HG03108 (cell line): Measurements from ENCODE around the gene FILIP1.
"Not testable (repeated sequence)": the region's sequence is repeated elsewhere in the genome, so short reads cannot be mapped to it uniquely, and the experiment has no call there.

ENCODE experiments used
- ATAC-seq: cut with Tn5 transposase; IDR thresholded peaks from one replicate; pipeline ENCODE4 v1.9.1; 2021; ENCODE audit warnings: moderate library complexity; ENCODE audit not compliant: unreplicated experiment

Gene FILIP1

GRCh38 chr6:75460681-75461080, 32.9 kb downstream of the FILIP1 start:
- no peak for ATAC-seq

GRCh38 chr6:75458895-75459294, 34.7 kb downstream of the FILIP1 start:
- no peak for ATAC-seq

GRCh38 chr6:75450903-75451302, 42.7 kb downstream of the FILIP1 start:
- ATAC-seq: no peak

GRCh38 chr6:75449630-75450206, 43.9 kb downstream of the FILIP1 start:
- ATAC-seq: no peak

- ATAC-seq: no peak
Observed at GRCh38 chr6:75446241-75446880, 47.2 kb downstream of the FILIP1 start.

GRCh38 chr6:75445738-75446137, 47.9 kb downstream of the FILIP1 start:
- ATAC-seq: no peak

- no peak for ATAC-seq
Observed at GRCh38 chr6:75444899-75445298, 48.7 kb downstream of the FILIP1 start.

- not testable (repeated sequence) for ATAC-seq
Observed at GRCh38 chr6:75441883-75442282, 51.7 kb downstream of the FILIP1 start.

GRCh38 chr6:75441479-75441878, 52.1 kb downstream of the FILIP1 start:
- ATAC-seq: not testable (repeated sequence)

- no peak for ATAC-seq
Observed at GRCh38 chr6:75438442-75439116, 55.0 kb downstream of the FILIP1 start.

- no peak for ATAC-seq
Observed at GRCh38 chr6:75438013-75438431, 55.6 kb downstream of the FILIP1 start.

- no peak for ATAC-seq
Observed at GRCh38 chr6:75437421-75437891, 56.1 kb downstream of the FILIP1 start.

GRCh38 chr6:75436869-75437268, 56.7 kb downstream of the FILIP1 start:
- no peak for ATAC-seq

- not testable (repeated sequence) for ATAC-seq
Observed at GRCh38 chr6:75432809-75433208, 60.8 kb downstream of the FILIP1 start.

GRCh38 chr6:75431379-75431778, 62.2 kb downstream of the FILIP1 start:
- ATAC-seq: no peak

- ATAC-seq: no peak
Observed at GRCh38 chr6:75430631-75431325, 62.8 kb downstream of the FILIP1 start.

GRCh38 chr6:75429061-75429703, 64.4 kb downstream of the FILIP1 start:
- no peak for ATAC-seq

- no peak for ATAC-seq
Observed at GRCh38 chr6:75428204-75428603, 65.4 kb downstream of the FILIP1 start.

GRCh38 chr6:75427329-75427728, 66.3 kb downstream of the FILIP1 start:
- no peak for ATAC-seq

- no peak for ATAC-seq
Observed at GRCh38 chr6:75424618-75425548, 68.7 kb downstream of the FILIP1 start.
